GM18907 (cell line): ENCODE results near the gene GALC.

Source experiments
- ATAC-seq: cut with Tn5 transposase; IDR thresholded peaks from one replicate; pipeline ENCODE4 v1.9.1; 2021; ENCODE audit warnings: mild to moderate bottlenecking, moderate library complexity; ENCODE audit not compliant: unreplicated experiment

The GALC gene

GRCh38 chr14:87960013-87960787 is 32.8 kb downstream of the GALC start:
- no peak for ATAC-seq

DNA sequence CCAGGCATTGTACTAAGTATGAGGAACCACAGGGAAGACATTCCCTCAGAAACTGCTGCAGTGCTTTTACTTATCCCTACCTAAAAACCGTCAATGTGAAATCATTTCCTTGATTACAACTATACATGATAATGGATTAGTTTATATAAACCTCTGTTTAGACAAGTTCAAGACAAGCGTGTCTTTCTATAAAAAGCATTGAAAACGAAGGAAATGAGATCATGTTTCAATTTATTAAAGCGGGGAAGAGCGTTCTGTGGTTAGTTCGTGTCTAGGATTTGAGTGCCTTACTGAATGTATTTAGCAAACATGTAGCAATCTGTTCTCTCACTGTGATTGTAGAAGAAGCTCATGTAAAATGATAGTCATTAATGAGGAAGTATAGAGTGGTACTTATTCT is 37.5 kb downstream of the GALC start:
- ATAC-seq, result no peak

GRCh38 chr14:87952307-87953094 is 40.5 kb downstream of the GALC start:
- ATAC-seq, result peak; percentile 94

GRCh38 chr14:87944987-87945604 is 47.9 kb downstream of the GALC start:
- no peak for ATAC-seq

GRCh38 chr14:87940894-87941293 is 52.1 kb downstream of the GALC start:
- ATAC-seq, result peak; percentile 30

- peak; percentile 97 for ATAC-seq
Observed at GRCh38 chr14:87940382-87940781, 52.6 kb downstream of the GALC start.

- no peak for ATAC-seq
Observed at GRCh38 chr14:87935886-87936285, 57.1 kb downstream of the GALC start.

GRCh38 chr14:87935081-87935828 is 57.7 kb downstream of the GALC start:
- ATAC-seq, result no peak

GRCh38 chr14:87934185-87934584 is 58.8 kb downstream of the GALC start:
- no peak for ATAC-seq

DNA sequence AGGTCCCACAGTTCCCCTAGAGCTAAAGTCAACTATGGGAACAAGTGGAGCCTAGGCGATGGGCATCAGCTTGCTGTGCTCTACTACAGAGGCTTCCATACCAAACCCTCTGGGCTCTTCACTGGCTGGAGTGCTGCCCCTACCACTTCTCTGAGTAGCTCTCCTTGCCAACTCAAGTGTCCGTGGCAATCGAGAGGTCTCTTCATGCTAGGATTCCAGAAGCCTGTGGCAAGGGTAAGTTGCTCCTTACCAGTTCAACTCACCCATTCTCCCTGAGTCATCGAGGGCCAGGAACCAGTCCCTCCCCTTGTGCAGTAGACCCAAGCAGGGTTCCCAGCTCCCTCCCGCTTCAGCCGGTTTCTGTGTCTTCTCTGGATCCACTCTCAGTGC is 76.1 kb downstream of the GALC start:
- no peak for ATAC-seq

GRCh38 chr14:87916103-87916885 is 76.7 kb downstream of the GALC start:
- no peak for ATAC-seq

- ATAC-seq, result no peak
Observed at GRCh38 chr14:87908550-87908949, 84.4 kb downstream of the GALC start.

DNA sequence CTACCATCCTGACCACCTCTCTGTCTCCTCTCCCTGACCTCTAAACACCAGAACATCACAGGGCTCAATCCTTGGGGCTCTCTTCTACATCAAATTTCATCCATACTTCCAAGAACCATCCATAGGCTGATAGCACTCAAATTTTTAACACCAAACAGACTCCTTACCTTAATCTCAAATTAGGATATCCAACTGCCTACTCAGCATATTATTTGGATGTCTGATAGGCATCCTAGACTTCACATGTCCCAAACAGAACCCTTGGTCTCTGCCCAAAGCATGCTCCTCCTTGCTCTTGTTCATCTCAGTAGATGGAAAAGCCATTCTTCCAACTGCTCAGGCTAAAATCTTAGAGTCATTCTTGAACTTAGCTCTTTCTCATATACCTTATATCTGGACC is 91.3 kb downstream of the GALC start:
- no peak for ATAC-seq

- ATAC-seq, result no peak
Observed at GRCh38 chr14:87901236-87901635, 91.7 kb downstream of the GALC start.

DNA sequence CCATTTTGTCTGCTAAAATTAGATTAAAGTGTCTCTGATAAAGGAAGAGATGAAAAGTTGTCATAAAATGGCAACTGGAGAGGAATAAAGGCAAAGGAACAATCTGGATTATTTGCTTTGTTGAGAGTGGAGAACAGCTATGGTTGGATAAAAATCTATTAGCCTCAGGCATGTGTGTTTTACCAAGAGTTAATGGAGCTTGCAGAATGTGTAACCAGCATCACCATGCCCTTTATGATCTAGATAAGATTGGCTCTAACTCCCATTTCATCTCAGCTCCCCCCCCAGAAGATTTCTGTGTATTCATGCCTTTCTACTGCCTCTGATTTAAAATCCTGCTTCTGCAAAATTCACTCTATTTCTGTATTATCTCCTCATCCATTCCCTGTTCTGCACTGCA is 93.8 kb downstream of the GALC start:
- no peak for ATAC-seq

DNA sequence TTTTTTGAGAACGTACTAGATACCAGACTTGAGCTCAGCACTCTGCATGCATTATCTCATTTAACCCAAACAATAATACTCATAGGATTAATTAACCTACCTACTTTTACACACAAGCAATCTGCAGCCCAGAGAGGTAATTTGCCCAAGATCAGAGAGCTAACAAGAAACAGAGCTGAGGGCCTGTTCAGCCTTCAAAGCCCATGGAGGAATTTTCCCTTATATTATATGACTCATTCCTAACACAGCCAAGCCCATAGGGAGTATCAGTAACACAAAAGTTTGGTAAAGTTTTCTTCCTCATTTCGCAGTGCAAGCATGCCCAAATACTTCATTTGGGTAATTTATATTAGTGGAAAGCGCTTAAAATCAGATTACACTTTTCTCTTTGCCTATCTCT is 94.7 kb downstream of the GALC start:
- ATAC-seq, result no peak

DNA sequence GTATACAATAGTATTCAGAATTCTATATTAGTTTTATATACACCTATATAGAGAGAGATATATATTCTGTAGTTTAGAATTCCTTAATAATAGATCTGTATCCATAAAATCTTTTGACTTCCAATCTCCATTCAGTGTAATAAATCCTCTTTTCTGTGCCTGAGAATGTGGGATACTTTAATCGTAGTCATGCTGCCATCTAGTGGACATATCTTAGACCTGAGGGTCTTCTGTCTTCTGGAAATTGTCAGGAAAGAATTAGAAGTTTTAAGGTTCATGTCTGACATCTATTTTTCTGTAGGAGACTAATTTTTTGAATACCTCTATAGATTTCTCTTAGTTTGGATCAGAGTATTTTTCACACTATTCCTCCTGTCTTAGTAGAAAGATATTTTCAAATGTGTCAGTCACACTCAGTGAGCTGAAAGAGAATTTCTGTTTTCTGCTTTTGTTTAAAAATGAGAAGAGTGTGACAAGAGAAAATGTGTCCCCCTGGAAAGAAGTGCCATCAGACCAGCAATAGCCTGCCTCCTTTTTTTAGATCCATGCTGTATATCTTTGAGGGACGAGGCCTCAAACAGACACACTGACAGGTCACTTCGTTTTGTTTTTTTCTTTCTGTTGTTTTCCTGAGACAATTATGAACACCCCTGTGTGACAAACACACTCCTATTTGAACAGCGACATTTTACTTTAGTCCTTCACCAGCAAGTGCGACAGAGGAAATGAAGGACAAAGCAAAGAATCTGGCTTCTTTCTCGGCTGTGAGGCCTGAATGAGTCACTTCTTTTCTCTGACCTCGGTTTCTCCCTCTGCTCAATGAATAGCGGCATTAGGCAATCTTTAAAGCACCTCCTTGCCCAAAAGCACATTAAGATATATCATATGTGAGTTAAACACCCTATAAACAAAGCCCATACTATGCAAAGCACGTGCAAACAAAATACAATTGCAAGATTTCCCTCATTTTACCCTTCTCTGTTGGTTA is 96.3 kb downstream of the GALC start:
- no peak for ATAC-seq

GRCh38 chr14:87894920-87895319 is 98.1 kb downstream of the GALC start:
- ATAC-seq, result no peak

GRCh38 chr14:87892763-87893162 is 100.2 kb downstream of the GALC start:
- no peak for ATAC-seq
